WTC11 (cell line): ENCODE results near the gene MAP3K5.

ENCODE experiments used
- CREM ChIP-seq: sonication (generic); formaldehyde crosslinking; IDR thresholded peaks from 2 replicates; pipeline ENCODE4 v1.8.1; 2022; ENCODE audit warnings: mild to moderate bottlenecking, missing genetic modification reagents, moderate library complexity
- ELF4 ChIP-seq: sonication (generic); formaldehyde crosslinking; IDR thresholded peaks from 2 replicates; pipeline ENCODE4 v1.8.1; 2022; ENCODE audit warnings: low read depth, mild to moderate bottlenecking, moderate library complexity, missing genetic modification reagents
- ESRRA ChIP-seq: sonication (generic); formaldehyde crosslinking; IDR thresholded peaks from 2 replicates; pipeline ENCODE4 v1.8.1; 2022; ENCODE audit warnings: mild to moderate bottlenecking, missing genetic modification reagents, borderline replicate concordance
- ETV6 ChIP-seq: sonication (generic); formaldehyde crosslinking; IDR thresholded peaks from 2 replicates; pipeline ENCODE4 v1.8.1; 2022; ENCODE audit warnings: mild to moderate bottlenecking, missing genetic modification reagents
- FOXK1 ChIP-seq: sonication (generic); formaldehyde crosslinking; IDR thresholded peaks from 2 replicates; pipeline ENCODE4 v1.8.0; 2022; ENCODE audit warnings: mild to moderate bottlenecking, moderate library complexity, missing genetic modification reagents
- GABPB1 ChIP-seq: sonication (generic); formaldehyde crosslinking; IDR thresholded peaks from 2 replicates; pipeline ENCODE4 v1.8.1; 2023; ENCODE audit warnings: mild to moderate bottlenecking, missing genetic modification reagents
- IRF2 ChIP-seq: sonication (generic); formaldehyde crosslinking; IDR thresholded peaks from 2 replicates; pipeline ENCODE4 v1.8.0; 2022; ENCODE audit warnings: low read depth, missing genetic modification reagents, borderline replicate concordance
- NFE2L1 ChIP-seq: sonication (generic); formaldehyde crosslinking; IDR thresholded peaks from 2 replicates; pipeline ENCODE4 v1.8.1; 2023; ENCODE audit warnings: missing genetic modification reagents
- TEAD4 ChIP-seq: sonication (generic); formaldehyde crosslinking; IDR thresholded peaks from 2 replicates; pipeline ENCODE4 v1.8.0; 2022; ENCODE audit warnings: mild to moderate bottlenecking, missing genetic modification reagents
- ZNF121 ChIP-seq: sonication (generic); formaldehyde crosslinking; IDR thresholded peaks from 2 replicates; pipeline ENCODE4 v1.8.0; 2023; ENCODE audit warnings: missing genetic modification reagents
- TF ChIP-seq, protein P1 (sequence below): sonication (generic); formaldehyde crosslinking; IDR thresholded peaks from 2 replicates; pipeline ENCODE4 v1.8.1; 2023; ENCODE audit warnings: mild to moderate bottlenecking, missing genetic modification reagents, moderate library complexity
- TF ChIP-seq, protein P2 (sequence below): fragments of 200-600 bp; IDR thresholded peaks from 2 replicates; pipeline ENCODE4 v1.8.0; 2022; ENCODE audit warnings: antibody characterized with exemption
- TF ChIP-seq, protein P3 (sequence below): sonication (generic); formaldehyde crosslinking; IDR thresholded peaks from 2 replicates; pipeline ENCODE4 v1.8.0; 2022; ENCODE audit warnings: missing genetic modification reagents
- TF ChIP-seq, protein P4 (sequence below): sonication (generic); formaldehyde crosslinking; IDR thresholded peaks from 2 replicates; pipeline ENCODE4 v1.8.1; 2023; ENCODE audit warnings: mild to moderate bottlenecking, missing genetic modification reagents

DNA sequence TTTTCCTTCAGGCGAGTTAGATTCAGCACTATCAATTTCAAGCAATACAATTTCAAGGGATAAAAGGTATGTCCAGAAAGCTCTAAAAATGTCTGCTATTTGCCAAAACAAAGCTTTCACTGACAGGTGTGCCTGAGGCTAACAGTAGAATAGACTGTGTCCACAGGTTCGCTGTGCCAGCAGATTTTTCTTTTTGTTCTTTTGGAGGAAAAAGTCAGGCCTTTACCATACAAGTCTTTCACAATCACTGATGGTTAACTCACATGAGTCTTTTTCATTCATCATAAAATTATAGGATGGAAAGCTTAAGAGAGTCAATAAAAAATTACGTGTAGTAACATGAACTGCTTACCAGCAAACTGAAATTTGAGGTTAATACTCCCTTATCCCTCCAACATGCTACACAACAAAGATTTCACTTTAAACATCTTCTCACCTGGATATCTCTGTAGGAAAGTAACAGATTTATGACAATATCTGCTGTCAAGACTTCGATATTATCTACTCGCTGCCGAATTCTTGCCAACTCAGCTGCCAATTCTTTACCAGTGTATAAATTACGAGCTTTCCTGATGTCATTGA, 95.4 kb downstream of the MAP3K5 start:
- TF ChIP-seq CREM (CRISPR knock-in tag): no peak
- TF ChIP-seq TEAD4: no peak
- TF ChIP-seq GABPB1 (CRISPR knock-in tag): no peak
- no peak for TF ChIP-seq FOXK1 (CRISPR knock-in tag)
- TF ChIP-seq, protein P1, sequence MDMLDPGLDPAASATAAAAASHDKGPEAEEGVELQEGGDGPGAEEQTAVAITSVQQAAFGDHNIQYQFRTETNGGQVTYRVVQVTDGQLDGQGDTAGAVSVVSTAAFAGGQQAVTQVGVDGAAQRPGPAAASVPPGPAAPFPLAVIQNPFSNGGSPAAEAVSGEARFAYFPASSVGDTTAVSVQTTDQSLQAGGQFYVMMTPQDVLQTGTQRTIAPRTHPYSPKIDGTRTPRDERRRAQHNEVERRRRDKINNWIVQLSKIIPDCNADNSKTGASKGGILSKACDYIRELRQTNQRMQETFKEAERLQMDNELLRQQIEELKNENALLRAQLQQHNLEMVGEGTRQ (CRISPR knock-in tag): no peak
- TF ChIP-seq ESRRA: no peak
- TF ChIP-seq, protein P2, sequence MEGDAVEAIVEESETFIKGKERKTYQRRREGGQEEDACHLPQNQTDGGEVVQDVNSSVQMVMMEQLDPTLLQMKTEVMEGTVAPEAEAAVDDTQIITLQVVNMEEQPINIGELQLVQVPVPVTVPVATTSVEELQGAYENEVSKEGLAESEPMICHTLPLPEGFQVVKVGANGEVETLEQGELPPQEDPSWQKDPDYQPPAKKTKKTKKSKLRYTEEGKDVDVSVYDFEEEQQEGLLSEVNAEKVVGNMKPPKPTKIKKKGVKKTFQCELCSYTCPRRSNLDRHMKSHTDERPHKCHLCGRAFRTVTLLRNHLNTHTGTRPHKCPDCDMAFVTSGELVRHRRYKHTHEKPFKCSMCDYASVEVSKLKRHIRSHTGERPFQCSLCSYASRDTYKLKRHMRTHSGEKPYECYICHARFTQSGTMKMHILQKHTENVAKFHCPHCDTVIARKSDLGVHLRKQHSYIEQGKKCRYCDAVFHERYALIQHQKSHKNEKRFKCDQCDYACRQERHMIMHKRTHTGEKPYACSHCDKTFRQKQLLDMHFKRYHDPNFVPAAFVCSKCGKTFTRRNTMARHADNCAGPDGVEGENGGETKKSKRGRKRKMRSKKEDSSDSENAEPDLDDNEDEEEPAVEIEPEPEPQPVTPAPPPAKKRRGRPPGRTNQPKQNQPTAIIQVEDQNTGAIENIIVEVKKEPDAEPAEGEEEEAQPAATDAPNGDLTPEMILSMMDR: no peak
- TF ChIP-seq, protein P3, sequence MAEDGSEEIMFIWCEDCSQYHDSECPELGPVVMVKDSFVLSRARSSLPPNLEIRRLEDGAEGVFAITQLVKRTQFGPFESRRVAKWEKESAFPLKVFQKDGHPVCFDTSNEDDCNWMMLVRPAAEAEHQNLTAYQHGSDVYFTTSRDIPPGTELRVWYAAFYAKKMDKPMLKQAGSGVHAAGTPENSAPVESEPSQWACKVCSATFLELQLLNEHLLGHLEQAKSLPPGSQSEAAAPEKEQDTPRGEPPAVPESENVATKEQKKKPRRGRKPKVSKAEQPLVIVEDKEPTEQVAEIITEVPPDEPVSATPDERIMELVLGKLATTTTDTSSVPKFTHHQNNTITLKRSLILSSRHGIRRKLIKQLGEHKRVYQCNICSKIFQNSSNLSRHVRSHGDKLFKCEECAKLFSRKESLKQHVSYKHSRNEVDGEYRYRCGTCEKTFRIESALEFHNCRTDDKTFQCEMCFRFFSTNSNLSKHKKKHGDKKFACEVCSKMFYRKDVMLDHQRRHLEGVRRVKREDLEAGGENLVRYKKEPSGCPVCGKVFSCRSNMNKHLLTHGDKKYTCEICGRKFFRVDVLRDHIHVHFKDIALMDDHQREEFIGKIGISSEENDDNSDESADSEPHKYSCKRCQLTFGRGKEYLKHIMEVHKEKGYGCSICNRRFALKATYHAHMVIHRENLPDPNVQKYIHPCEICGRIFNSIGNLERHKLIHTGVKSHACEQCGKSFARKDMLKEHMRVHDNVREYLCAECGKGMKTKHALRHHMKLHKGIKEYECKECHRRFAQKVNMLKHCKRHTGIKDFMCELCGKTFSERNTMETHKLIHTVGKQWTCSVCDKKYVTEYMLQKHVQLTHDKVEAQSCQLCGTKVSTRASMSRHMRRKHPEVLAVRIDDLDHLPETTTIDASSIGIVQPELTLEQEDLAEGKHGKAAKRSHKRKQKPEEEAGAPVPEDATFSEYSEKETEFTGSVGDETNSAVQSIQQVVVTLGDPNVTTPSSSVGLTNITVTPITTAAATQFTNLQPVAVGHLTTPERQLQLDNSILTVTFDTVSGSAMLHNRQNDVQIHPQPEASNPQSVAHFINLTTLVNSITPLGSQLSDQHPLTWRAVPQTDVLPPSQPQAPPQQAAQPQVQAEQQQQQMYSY (CRISPR knock-in tag): no peak
- no peak for TF ChIP-seq NFE2L1 (CRISPR knock-in tag)
- TF ChIP-seq IRF2 (CRISPR knock-in tag): no peak
- TF ChIP-seq ETV6 (CRISPR knock-in tag): no peak
- no peak for TF ChIP-seq ELF4 (CRISPR knock-in tag)
- TF ChIP-seq ZNF121: no peak
- TF ChIP-seq, protein P4, sequence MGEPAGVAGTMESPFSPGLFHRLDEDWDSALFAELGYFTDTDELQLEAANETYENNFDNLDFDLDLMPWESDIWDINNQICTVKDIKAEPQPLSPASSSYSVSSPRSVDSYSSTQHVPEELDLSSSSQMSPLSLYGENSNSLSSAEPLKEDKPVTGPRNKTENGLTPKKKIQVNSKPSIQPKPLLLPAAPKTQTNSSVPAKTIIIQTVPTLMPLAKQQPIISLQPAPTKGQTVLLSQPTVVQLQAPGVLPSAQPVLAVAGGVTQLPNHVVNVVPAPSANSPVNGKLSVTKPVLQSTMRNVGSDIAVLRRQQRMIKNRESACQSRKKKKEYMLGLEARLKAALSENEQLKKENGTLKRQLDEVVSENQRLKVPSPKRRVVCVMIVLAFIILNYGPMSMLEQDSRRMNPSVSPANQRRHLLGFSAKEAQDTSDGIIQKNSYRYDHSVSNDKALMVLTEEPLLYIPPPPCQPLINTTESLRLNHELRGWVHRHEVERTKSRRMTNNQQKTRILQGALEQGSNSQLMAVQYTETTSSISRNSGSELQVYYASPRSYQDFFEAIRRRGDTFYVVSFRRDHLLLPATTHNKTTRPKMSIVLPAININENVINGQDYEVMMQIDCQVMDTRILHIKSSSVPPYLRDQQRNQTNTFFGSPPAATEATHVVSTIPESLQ (CRISPR knock-in tag): no peak
